H9 (cell line): ENCODE data around the gene THRB. TPM values are rescaled to one million over a fixed set of nuclear protein-coding genes. Genes with fewer than 3 reads are reported as not detected.

Experiments
- DNase-seq: peaks from one replicate; pipeline ENCODE4 v3.0.0-alpha.2; 2017
- H2AFZ ChIP-seq: one replicate; pipeline ENCODE4 v1.6.1; 2013; ENCODE audit warnings: mild to moderate bottlenecking, low read length, control low read depth, moderate library complexity
- H2AK5ac ChIP-seq: 2 replicates; pipeline ENCODE4 v1.6.1; 2013; ENCODE audit warnings: low read length, control low read depth, mixed read lengths; ENCODE audit not compliant: insufficient read length
- H2BK120ac ChIP-seq: one replicate; pipeline ENCODE4 v1.6.1; 2013; ENCODE audit warnings: low read depth, mild to moderate bottlenecking, low read length, control low read depth, inconsistent platforms; ENCODE audit not compliant: poor library complexity, severe bottlenecking
- H2BK12ac ChIP-seq: 2 replicates; pipeline ENCODE4 v1.6.1; 2013; ENCODE audit warnings: low read length, control low read depth, mixed read lengths, low read depth; ENCODE audit not compliant: insufficient read length
- H2BK15ac ChIP-seq: 2 replicates; pipeline ENCODE4 v1.6.1; 2013; ENCODE audit warnings: low read depth, low read length, control low read depth
- H2BK20ac ChIP-seq: one replicate; pipeline ENCODE4 v1.6.1; 2013; ENCODE audit warnings: low read depth, mild to moderate bottlenecking, low read length, control low read depth, inconsistent platforms; ENCODE audit not compliant: poor library complexity, severe bottlenecking
- H2BK5ac ChIP-seq: 2 replicates; pipeline ENCODE4 v1.6.1; 2013; ENCODE audit warnings: low read length, control low read depth, mixed read lengths; ENCODE audit not compliant: insufficient read length
- H3K14ac ChIP-seq: 2 replicates; pipeline ENCODE4 v1.6.1; 2013; ENCODE audit warnings: low read length, control low read depth; ENCODE audit not compliant: insufficient read depth
- H3K18ac ChIP-seq: 2 replicates; pipeline ENCODE4 v1.6.1; 2013; ENCODE audit warnings: low read depth, mild to moderate bottlenecking, mixed read lengths, low read length, control low read depth; ENCODE audit not compliant: insufficient read length
- H3K23ac ChIP-seq: 2 replicates; pipeline ENCODE4 v1.6.1; 2013; ENCODE audit warnings: low read length, control low read depth, mixed read lengths, low read depth; ENCODE audit not compliant: insufficient read length
- H3K23me2 ChIP-seq: 2 replicates; pipeline ENCODE4 v1.6.1; 2013; ENCODE audit warnings: low read depth, mild to moderate bottlenecking, mixed read lengths, low read length, control low read depth; ENCODE audit not compliant: insufficient read length, poor library complexity, severe bottlenecking
- H3K27ac ChIP-seq: 2 replicates; pipeline ENCODE4 v1.5.1; 2013; ENCODE audit warnings: low read length, control low read depth, mixed read lengths, low read depth; ENCODE audit not compliant: insufficient read length
- H3K27me3 ChIP-seq: 2 replicates; pipeline ENCODE4 v1.6.1; 2013; ENCODE audit warnings: low read length, control low read depth, inconsistent platforms; ENCODE audit not compliant: insufficient read depth
- H3K4ac ChIP-seq: 2 replicates; pipeline ENCODE4 v1.6.1; 2013; ENCODE audit warnings: low read depth, mild to moderate bottlenecking, control low read depth, inconsistent platforms, low read length, moderate library complexity
- H3K4me1 ChIP-seq: 2 replicates; pipeline ENCODE4 v1.6.1; 2013; ENCODE audit warnings: low read length, control low read depth, inconsistent platforms; ENCODE audit not compliant: insufficient read depth
- H3K4me2 ChIP-seq: 2 replicates; pipeline ENCODE4 v1.6.1; 2013; ENCODE audit warnings: low read length, control low read depth, mixed read lengths; ENCODE audit not compliant: insufficient read length, insufficient read depth
- H3K56ac ChIP-seq: 2 replicates; pipeline ENCODE4 v1.6.1; 2013; ENCODE audit warnings: low read depth, mild to moderate bottlenecking, mixed read lengths, low read length, control low read depth; ENCODE audit not compliant: insufficient read length
- H3K79me1 ChIP-seq: 2 replicates; pipeline ENCODE4 v1.6.1; 2013; ENCODE audit warnings: low read depth, mild to moderate bottlenecking, moderate library complexity, low read length, control low read depth, inconsistent platforms; ENCODE audit not compliant: insufficient read depth, poor library complexity, severe bottlenecking
- H3K79me2 ChIP-seq: 2 replicates; pipeline ENCODE4 v1.6.1; 2013; ENCODE audit warnings: low read length, control low read depth, inconsistent platforms; ENCODE audit not compliant: insufficient read depth
- H3K9ac ChIP-seq: 2 replicates; pipeline ENCODE4 v1.6.1; 2013; ENCODE audit warnings: low read length, control low read depth, mixed read lengths; ENCODE audit not compliant: insufficient read length; ENCODE audit errors: extremely low read depth
- H3K9me3 ChIP-seq: one replicate; pipeline ENCODE4 v1.6.1; 2013; ENCODE audit warnings: low read depth, low read length, inconsistent platforms; ENCODE audit not compliant: control insufficient read depth
- H3T11ph ChIP-seq: one replicate; pipeline ENCODE4 v1.6.1; 2013; ENCODE audit warnings: mild to moderate bottlenecking, low read length, control low read depth, inconsistent platforms
- H4K20me1 ChIP-seq: one replicate; pipeline ENCODE4 v1.6.1; 2013; ENCODE audit not compliant: control insufficient read depth, insufficient read length, insufficient read depth
- H4K5ac ChIP-seq: 2 replicates; pipeline ENCODE4 v1.6.1; 2013; ENCODE audit warnings: low read depth, mild to moderate bottlenecking, mixed read lengths, low read length, control low read depth; ENCODE audit not compliant: insufficient read length
- H4K8ac ChIP-seq: replicated peaks from 2 replicates; pipeline ENCODE4 v1.6.1; 2013; ENCODE audit warnings: low read length, control low read depth, mixed read lengths, low read depth; ENCODE audit not compliant: insufficient read length
- H4K91ac ChIP-seq: 2 replicates; pipeline ENCODE4 v1.6.1; 2013; ENCODE audit warnings: low read depth, mild to moderate bottlenecking, moderate library complexity, mixed read lengths, low read length, control low read depth; ENCODE audit not compliant: insufficient read length
- H3K27ac Mint-ChIP-seq, 3 experiments: 2 replicates in 2 of 3; 3 replicates in 1 of 3; pipeline ENCODE4 v1.8.0; 2020 to 2021; ENCODE audit warnings: mixed read lengths in 3 of 3, mild to moderate bottlenecking in 1 of 3, moderate library complexity in 1 of 3
- H3K27me3 Mint-ChIP-seq: 2 replicates; pipeline ENCODE4 v1.8.0; 2021; ENCODE audit warnings: low read depth, mild to moderate bottlenecking, moderate library complexity, mixed read lengths
- H3K36me3 Mint-ChIP-seq, 3 experiments: 2 replicates in 2 of 3; 3 replicates in 1 of 3; pipeline ENCODE4 v1.8.0; 2020 to 2021; ENCODE audit warnings: low read depth in 3 of 3, mixed read lengths in 3 of 3; ENCODE audit not compliant: insufficient read depth in 1 of 3
- H3K4me1 Mint-ChIP-seq, 2 experiments: 2 replicates each; pipeline ENCODE4 v1.8.0; 2020; ENCODE audit warnings: mixed read lengths in 2 of 2
- H3K4me3 Mint-ChIP-seq, 2 experiments: 2 replicates in 1 of 2; 3 replicates in 1 of 2; pipeline ENCODE4 v1.8.0; 2020 to 2021; ENCODE audit warnings: mild to moderate bottlenecking in 2 of 2, mixed read lengths in 2 of 2, moderate library complexity in 1 of 2
- H3K9me3 Mint-ChIP-seq, 2 experiments: 2 replicates in 1 of 2; 3 replicates in 1 of 2; pipeline ENCODE4 v1.8.0; 2020; ENCODE audit warnings: mild to moderate bottlenecking in 2 of 2, mixed read lengths in 2 of 2, moderate library complexity in 1 of 2
- CTCF ChIP-seq: fragments of 200-600 bp; sonication (generic); conservative IDR thresholded peaks from 3 replicates; pipeline ENCODE4 v1.8.0; 2021; ENCODE audit warnings: antibody characterized with exemption, mild to moderate bottlenecking
- WGBS: extraction: QIAGEN DNeasy Blood & Tissue Kit; methylation state at CpG from one replicate; pipeline ENCODE4 v1.1.7; 2013; ENCODE audit warnings: missing lambda C conversion rate, low lambda C conversion rate, mixed read lengths; ENCODE audit not compliant: insufficient read length; ENCODE audit errors: extremely low coverage; 5-methylcytosine and 5-hydroxymethylcytosine counted together
- total RNA-seq: library from RNA; stranded (reverse); gene quantifications from 2 replicates; pipeline ENCODE4 v1.2.1, GENCODE V29; 2021

Gene THRB
- total RNA-seq, 1 experiment from 2014 or later = 8.6 TPM

GRCh38 chr3:24439021-24439420, 55.6 kb downstream of the THRB start:
- H3K4ac ChIP-seq = no peak overlapping the region
- no peak for DNase-seq
- Mint-ChIP-seq H3K36me3 (no peaks in the 10 kb centered on the region), H3K27ac (peak overlapping the region in 2 of 3 experiments; percentile 6 to 15; a peak in 2 of 7 replicates), H3K27me3 (no peaks in the 10 kb centered on the region), H3K4me3 (no peak overlapping the region), H3K9me3 (no peaks in the 10 kb centered on the region), H3K4me1 (peaks cover 4 to 6% of the 10 kb centered on the region in 2 experiments; a peak in 3 of 4 replicates)
- no peak overlapping the region for H3K9ac ChIP-seq
- H3K23ac ChIP-seq = no peak overlapping the region
- no peak overlapping the region for H2BK120ac ChIP-seq
- no peak overlapping the region for H2BK15ac ChIP-seq
- no CpG with 5 or more reads among the region's 4 CpGs for WGBS
- no peak overlapping the region for H4K91ac ChIP-seq
- no peak overlapping the region for H3T11ph ChIP-seq
- H3K23me2 ChIP-seq = peaks cover 3% of the 10 kb centered on the region
- no peak overlapping the region for H3K14ac ChIP-seq
- no peaks in the 10 kb centered on the region for H3K79me1 ChIP-seq
- H2AK5ac ChIP-seq = no peak overlapping the region
- H3K56ac ChIP-seq = no peak overlapping the region
- no peak overlapping the region for H4K5ac ChIP-seq
- no peak overlapping the region for H4K8ac ChIP-seq
- no peak overlapping the region for H3K18ac ChIP-seq
- TF ChIP-seq CTCF = no peak
- no peak overlapping the region for H2BK12ac ChIP-seq
- H3K9me3 ChIP-seq = no peaks in the 10 kb centered on the region
- no peaks in the 10 kb centered on the region for H3K4me1 ChIP-seq
- H3K27me3 ChIP-seq = no peaks in the 10 kb centered on the region
- no peaks in the 10 kb centered on the region for H3K79me2 ChIP-seq
- H4K20me1 ChIP-seq = no peaks in the 10 kb centered on the region
- no peak overlapping the region for H2BK20ac ChIP-seq
- H3K27ac ChIP-seq = no peak overlapping the region
- H3K4me2 ChIP-seq = no peak overlapping the region
- H2BK5ac ChIP-seq = no peak overlapping the region
- no peak overlapping the region for H2AFZ ChIP-seq
